ENCODE measurements around the gene FTO. TPM values are rescaled to one million over a fixed set of nuclear protein-coding genes. Genes with fewer than 3 reads are reported as not detected.

Gene FTO
- total and polyA plus RNA-seq, 2 of the 13 experiments (the other 11 are each of a cell fraction or from before 2014, with no cell fraction given) = 41.6 to 55.8 TPM

DNA sequence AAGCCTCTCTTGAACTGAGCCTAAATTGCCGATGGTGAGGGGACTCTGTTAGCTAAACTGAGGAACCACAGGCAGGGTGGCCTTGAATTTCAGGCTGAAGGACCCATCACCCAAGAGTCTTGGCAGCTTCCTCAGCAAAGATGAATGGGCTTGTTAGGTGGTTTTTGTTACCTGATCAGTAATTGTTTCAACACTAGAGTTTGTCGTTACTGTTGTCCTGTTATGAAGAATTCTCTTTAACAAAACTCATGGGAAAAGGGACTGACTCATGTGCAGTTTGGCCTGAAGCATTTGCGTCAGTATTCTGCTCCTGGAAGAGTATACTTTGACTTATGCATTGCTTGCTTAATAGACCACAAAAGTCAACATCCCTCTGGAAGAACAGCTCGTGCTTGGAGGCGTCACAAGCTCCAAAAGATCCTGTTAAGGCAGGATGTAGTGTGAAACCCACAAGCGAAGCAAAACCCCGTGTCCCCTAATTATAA is 376.6 kb downstream of the FTO start (continued):
- TF ChIP-seq ZHX2 (IDR thresholded peaks at IDR 0.05; ENCODE audit: low read depth) = peak; percentile 69
- no peak for TF ChIP-seq ZHX2 (CRISPR knock-in tag; IDR thresholded peaks at IDR 0.05; ENCODE audit: borderline replicate concordance)
- no peak for TF ChIP-seq ZNF367 (CRISPR knock-in tag; IDR thresholded peaks at IDR 0.05; ENCODE audit: borderline replicate concordance)
- TF ChIP-seq, protein P1, sequence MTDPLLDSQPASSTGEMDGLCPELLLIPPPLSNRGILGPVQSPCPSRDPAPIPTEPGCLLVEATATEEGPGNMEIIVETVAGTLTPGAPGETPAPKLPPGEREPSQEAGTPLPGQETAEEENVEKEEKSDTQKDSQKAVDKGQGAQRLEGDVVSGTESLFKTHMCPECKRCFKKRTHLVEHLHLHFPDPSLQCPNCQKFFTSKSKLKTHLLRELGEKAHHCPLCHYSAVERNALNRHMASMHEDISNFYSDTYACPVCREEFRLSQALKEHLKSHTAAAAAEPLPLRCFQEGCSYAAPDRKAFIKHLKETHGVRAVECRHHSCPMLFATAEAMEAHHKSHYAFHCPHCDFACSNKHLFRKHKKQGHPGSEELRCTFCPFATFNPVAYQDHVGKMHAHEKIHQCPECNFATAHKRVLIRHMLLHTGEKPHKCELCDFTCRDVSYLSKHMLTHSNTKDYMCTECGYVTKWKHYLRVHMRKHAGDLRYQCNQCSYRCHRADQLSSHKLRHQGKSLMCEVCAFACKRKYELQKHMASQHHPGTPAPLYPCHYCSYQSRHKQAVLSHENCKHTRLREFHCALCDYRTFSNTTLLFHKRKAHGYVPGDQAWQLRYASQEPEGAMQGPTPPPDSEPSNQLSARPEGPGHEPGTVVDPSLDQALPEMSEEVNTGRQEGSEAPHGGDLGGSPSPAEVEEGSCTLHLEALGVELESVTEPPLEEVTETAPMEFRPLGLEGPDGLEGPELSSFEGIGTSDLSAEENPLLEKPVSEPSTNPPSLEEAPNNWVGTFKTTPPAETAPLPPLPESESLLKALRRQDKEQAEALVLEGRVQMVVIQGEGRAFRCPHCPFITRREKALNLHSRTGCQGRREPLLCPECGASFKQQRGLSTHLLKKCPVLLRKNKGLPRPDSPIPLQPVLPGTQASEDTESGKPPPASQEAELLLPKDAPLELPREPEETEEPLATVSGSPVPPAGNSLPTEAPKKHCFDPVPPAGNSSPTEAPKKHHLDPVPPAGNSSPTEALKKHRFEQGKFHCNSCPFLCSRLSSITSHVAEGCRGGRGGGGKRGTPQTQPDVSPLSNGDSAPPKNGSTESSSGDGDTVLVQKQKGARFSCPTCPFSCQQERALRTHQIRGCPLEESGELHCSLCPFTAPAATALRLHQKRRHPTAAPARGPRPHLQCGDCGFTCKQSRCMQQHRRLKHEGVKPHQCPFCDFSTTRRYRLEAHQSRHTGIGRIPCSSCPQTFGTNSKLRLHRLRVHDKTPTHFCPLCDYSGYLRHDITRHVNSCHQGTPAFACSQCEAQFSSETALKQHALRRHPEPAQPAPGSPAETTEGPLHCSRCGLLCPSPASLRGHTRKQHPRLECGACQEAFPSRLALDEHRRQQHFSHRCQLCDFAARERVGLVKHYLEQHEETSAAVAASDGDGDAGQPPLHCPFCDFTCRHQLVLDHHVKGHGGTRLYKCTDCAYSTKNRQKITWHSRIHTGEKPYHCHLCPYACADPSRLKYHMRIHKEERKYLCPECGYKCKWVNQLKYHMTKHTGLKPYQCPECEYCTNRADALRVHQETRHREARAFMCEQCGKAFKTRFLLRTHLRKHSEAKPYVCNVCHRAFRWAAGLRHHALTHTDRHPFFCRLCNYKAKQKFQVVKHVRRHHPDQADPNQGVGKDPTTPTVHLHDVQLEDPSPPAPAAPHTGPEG (CRISPR knock-in tag; IDR thresholded peaks at IDR 0.05) = 0 out of 2 replicates have a peak, but pooled peaks have one; percentile 41
- peak; percentile 67 for TF ChIP-seq FOXA1 (IDR thresholded peaks at IDR 0.05)
- TF ChIP-seq FOXA1 (CRISPR knock-in tag; IDR thresholded peaks at IDR 0.05) = peak; percentile 97
- peak; percentile 89 for TF ChIP-seq ZBTB21 (CRISPR knock-in tag; IDR thresholded peaks at IDR 0.05)
- TF ChIP-seq FOXP1 (IDR thresholded peaks at IDR 0.05) = no peak
- peak; percentile 79 for TF ChIP-seq FOXP1 (CRISPR knock-in tag; IDR thresholded peaks at IDR 0.05)
- no peak for TF ChIP-seq NFRKB (IDR thresholded peaks at IDR 0.05)
- peak; percentile 60; the same call in 1 of the 2 replicates for TF ChIP-seq ARNT2 (CRISPR knock-in tag; IDR thresholded peaks at IDR 0.05; ENCODE audit: low read depth)
- TF ChIP-seq BRF2 (CRISPR knock-in tag; IDR thresholded peaks at IDR 0.05) = no peak
- TF ChIP-seq ZFY (CRISPR knock-in tag; IDR thresholded peaks at IDR 0.05) = peak; percentile 53
- peak; percentile 53; the same call in 1 of the 2 replicates for TF ChIP-seq ZFP1 (CRISPR knock-in tag; IDR thresholded peaks at IDR 0.05)
- peak; percentile 21; the same call in 1 of the 2 replicates for TF ChIP-seq ZNF501 (CRISPR knock-in tag; IDR thresholded peaks at IDR 0.05)
- no peak for TF ChIP-seq ZNF317 (CRISPR knock-in tag; IDR thresholded peaks at IDR 0.05)
- TF ChIP-seq SIX4 (CRISPR knock-in tag; IDR thresholded peaks at IDR 0.05) = peak; percentile 36; the same call in 1 of the 2 replicates
- 0 out of 2 replicates have a peak, but pooled peaks have one; percentile 47 for TF ChIP-seq ZNF614 (CRISPR knock-in tag; IDR thresholded peaks at IDR 0.05; ENCODE audit: borderline replicate concordance)
- no peak for TF ChIP-seq RAD51 (IDR thresholded peaks at IDR 0.05; ENCODE audit: borderline replicate concordance)
- no peak for TF ChIP-seq RNF2 (conservative IDR thresholded peaks at IDR 0.05; ENCODE audit: low read depth)
- TF ChIP-seq STAG1 (CRISPR knock-in tag; IDR thresholded peaks at IDR 0.05) = 0 out of 2 replicates have a peak, but pooled peaks have one; percentile 2
